ENCODE results near the gene SULT4A1. TPM values are rescaled to one million over a fixed set of nuclear protein-coding genes. Genes with fewer than 3 reads are reported as not detected.

The SULT4A1 gene
- polyA plus RNA-seq, 2 of the 4 experiments (the other 2 are of a cell fraction), result not detected

DNA sequence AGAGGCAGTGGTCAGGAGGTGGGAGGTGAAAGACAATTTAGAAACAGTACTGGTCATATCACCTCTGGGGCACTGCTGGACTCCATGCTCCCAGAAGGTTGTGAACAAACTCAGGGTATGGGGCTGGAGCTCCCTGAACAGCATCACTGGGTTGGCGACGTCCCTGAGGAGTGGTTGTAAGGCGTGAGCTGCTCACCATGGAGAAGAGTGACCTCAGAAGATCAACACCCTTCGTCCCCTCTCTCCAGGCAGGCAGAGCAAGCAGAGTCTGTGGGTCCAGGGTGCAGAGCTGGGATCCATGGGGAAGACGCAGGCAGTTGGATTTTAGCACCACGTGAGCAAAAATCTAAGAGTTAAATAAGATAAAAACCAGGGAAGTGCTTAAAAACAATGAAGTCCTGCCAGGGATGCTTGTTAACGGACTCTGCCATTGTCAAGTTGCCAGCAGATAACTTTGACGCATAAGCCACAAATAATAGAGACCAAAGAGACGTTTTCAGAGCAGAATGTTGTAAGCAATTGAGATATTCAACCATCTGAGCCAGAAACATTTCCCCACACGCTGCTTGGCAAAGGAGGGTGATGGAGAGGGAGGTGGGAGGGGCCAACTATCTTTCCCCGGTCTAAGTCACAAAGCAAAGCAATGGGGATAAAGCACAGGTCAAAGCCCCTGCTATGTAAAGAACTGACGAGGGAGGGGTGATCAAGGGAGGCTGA lies 15.9 kb upstream of the SULT4A1 start:
- no peak for TF ChIP-seq JUN (IDR thresholded peaks at IDR 0.05)
- TF ChIP-seq CEBPB (IDR thresholded peaks at IDR 0.05), result no peak
- no peak for TF ChIP-seq RCOR1 (IDR thresholded peaks at IDR 0.05; ENCODE audit: low read depth, low read length)
- TF ChIP-seq, protein P1, sequence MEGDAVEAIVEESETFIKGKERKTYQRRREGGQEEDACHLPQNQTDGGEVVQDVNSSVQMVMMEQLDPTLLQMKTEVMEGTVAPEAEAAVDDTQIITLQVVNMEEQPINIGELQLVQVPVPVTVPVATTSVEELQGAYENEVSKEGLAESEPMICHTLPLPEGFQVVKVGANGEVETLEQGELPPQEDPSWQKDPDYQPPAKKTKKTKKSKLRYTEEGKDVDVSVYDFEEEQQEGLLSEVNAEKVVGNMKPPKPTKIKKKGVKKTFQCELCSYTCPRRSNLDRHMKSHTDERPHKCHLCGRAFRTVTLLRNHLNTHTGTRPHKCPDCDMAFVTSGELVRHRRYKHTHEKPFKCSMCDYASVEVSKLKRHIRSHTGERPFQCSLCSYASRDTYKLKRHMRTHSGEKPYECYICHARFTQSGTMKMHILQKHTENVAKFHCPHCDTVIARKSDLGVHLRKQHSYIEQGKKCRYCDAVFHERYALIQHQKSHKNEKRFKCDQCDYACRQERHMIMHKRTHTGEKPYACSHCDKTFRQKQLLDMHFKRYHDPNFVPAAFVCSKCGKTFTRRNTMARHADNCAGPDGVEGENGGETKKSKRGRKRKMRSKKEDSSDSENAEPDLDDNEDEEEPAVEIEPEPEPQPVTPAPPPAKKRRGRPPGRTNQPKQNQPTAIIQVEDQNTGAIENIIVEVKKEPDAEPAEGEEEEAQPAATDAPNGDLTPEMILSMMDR (IDR thresholded peaks at IDR 0.05), result no peak
- no peak for TF ChIP-seq CBX8 (IDR thresholded peaks at IDR 0.05)
- TF ChIP-seq, protein P2, sequence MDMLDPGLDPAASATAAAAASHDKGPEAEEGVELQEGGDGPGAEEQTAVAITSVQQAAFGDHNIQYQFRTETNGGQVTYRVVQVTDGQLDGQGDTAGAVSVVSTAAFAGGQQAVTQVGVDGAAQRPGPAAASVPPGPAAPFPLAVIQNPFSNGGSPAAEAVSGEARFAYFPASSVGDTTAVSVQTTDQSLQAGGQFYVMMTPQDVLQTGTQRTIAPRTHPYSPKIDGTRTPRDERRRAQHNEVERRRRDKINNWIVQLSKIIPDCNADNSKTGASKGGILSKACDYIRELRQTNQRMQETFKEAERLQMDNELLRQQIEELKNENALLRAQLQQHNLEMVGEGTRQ (IDR thresholded peaks at IDR 0.05), result no peak
- TF ChIP-seq RAD21 (conservative IDR thresholded peaks at IDR 0.05 in 1 of 2, IDR thresholded peaks at IDR 0.05 in 1 of 2), result no peak
- no peak for TF ChIP-seq FOSL2 (IDR thresholded peaks at IDR 0.05)
- no peak for TF ChIP-seq FOSL2 (CRISPR knock-in tag; IDR thresholded peaks at IDR 0.05)
- TF ChIP-seq NPAS2 (CRISPR knock-in tag; IDR thresholded peaks at IDR 0.05; ENCODE audit: borderline replicate concordance), result no peak
- TF ChIP-seq POLR2A (IDR thresholded peaks at IDR 0.05; ENCODE audit: low read length), result no peak
- no peak for TF ChIP-seq FOSB (CRISPR knock-in tag; IDR thresholded peaks at IDR 0.05)
- TF ChIP-seq, protein P3, sequence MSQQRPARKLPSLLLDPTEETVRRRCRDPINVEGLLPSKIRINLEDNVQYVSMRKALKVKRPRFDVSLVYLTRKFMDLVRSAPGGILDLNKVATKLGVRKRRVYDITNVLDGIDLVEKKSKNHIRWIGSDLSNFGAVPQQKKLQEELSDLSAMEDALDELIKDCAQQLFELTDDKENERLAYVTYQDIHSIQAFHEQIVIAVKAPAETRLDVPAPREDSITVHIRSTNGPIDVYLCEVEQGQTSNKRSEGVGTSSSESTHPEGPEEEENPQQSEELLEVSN (IDR thresholded peaks at IDR 0.05; ENCODE audit: borderline replicate concordance, low read depth), result no peak
- TF ChIP-seq KDM1A (IDR thresholded peaks at IDR 0.05; ENCODE audit: low read depth), result no peak
- no peak for TF ChIP-seq NFE2L2 (conservative IDR thresholded peaks at IDR 0.05; ENCODE audit: low read length)
- TF ChIP-seq, protein P4, sequence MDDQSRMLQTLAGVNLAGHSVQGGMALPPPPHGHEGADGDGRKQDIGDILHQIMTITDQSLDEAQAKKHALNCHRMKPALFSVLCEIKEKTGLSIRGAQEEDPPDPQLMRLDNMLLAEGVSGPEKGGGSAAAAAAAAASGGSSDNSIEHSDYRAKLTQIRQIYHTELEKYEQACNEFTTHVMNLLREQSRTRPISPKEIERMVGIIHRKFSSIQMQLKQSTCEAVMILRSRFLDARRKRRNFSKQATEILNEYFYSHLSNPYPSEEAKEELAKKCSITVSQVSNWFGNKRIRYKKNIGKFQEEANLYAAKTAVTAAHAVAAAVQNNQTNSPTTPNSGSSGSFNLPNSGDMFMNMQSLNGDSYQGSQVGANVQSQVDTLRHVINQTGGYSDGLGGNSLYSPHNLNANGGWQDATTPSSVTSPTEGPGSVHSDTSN (IDR thresholded peaks at IDR 0.05), result no peak
- TF ChIP-seq HDAC2 (IDR thresholded peaks at IDR 0.05), result no peak
- Histone ChIP-seq H3K4me1 (no peaks in the 10 kb centered on the region), H3K9me3 (no peaks in the 10 kb centered on the region), H3K4me3 (no peak overlapping the region), H3K27ac (no peak overlapping the region), H3K4me2 (no peak overlapping the region)
- whole genome bisulfite sequencing (ENCODE audit: missing lambda C conversion rate), result 37% methylated on average over 12 of the region's 12 CpGs
- ATAC-seq (no peak), DNase-seq (ENCODE audit: low read depth in 1 of 2, low spot score in 1 of 2) (no peak), FAIRE-seq (no peak)
- POLR2A ChIA-PET, result interaction anchor here (0.6 kb wide), 1 partner anchor 1099 kb away, joined by 3 read pairs; no protein-coding TSS in a partner anchor
- CTCF ChIA-PET, result interaction anchor here (1.0 to 2.4 kb wide), 2 partner anchors 68 to 301 kb away, joined by 3 to 8 read pairs; no protein-coding TSS in a partner anchor

DNA sequence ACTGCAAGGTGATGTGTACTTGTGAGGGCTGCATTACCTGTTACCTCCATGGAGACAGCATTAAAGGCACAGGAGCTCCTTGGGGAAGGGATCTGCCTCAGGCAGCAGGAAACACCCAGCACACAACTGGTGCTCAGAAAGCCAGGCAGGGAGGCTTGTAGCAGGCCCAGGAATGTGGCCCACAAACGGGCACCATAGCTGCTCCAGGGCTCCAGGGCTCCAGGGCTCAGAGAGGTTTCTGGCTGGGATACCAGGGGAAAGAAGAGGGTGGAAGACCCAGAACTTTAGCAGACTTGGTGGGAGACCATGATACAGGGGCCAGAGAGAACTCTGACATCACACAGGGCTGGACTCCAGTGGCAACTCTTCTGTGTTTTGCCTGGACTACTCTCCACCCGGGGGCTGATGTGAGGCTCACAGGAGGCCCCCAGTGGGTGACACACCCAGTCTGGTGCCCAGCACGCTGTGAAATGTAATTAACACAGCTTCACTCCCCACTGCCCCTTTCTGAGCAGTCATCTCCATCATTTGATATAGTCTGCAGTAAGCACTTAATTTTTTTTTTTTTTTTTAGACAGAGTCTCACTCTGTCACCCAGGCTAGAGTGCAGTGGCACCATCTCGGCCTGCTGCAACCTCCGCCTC lies 14.7 kb upstream of the SULT4A1 start:
- 24% methylated on average over 5 of the region's 5 CpGs for WGBS (ENCODE audit: missing lambda C conversion rate)
- FAIRE-seq, result no peak
- Histone ChIP-seq H3K4me2 (no peak overlapping the region), H3K4me3 (no peak overlapping the region), H3K27ac (no peak overlapping the region), H3K4me1 (no peaks in the 10 kb centered on the region), H3K9me3 (no peaks in the 10 kb centered on the region)
- ATAC-seq, result no peak
- CTCF ChIA-PET, result interaction anchor here (2.4 to 3.4 kb wide), 2 partner anchors 8 to 69 kb away, joined by 8 to 13 read pairs; no protein-coding TSS in a partner anchor
- POLR2A ChIA-PET, result no interaction called here
- no peak for DNase-seq (ENCODE audit: low read depth in 1 of 2, low spot score in 1 of 2)
- no peak for TF ChIP-seq RCOR1 (IDR thresholded peaks at IDR 0.05; ENCODE audit: low read depth, low read length)
- TF ChIP-seq, protein P5, sequence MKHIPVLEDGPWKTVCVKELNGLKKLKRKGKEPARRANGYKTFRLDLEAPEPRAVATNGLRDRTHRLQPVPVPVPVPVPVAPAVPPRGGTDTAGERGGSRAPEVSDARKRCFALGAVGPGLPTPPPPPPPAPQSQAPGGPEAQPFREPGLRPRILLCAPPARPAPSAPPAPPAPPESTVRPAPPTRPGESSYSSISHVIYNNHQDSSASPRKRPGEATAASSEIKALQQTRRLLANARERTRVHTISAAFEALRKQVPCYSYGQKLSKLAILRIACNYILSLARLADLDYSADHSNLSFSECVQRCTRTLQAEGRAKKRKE (CRISPR knock-in tag; IDR thresholded peaks at IDR 0.05; ENCODE audit: low read depth), result no peak
- TF ChIP-seq ESRRA (IDR thresholded peaks at IDR 0.05; ENCODE audit: borderline replicate concordance, low read length), result no peak
- no peak for TF ChIP-seq GATA3 (IDR thresholded peaks at IDR 0.05; ENCODE audit: borderline replicate concordance)
- no peak for TF ChIP-seq CEBPB (IDR thresholded peaks at IDR 0.05)
- no peak for TF ChIP-seq RARB (CRISPR knock-in tag; IDR thresholded peaks at IDR 0.05)
- no peak for TF ChIP-seq NR3C1 (IDR thresholded peaks at IDR 0.05)
- TF ChIP-seq SREBF2 (IDR thresholded peaks at IDR 0.05), result no peak
- TF ChIP-seq RAD21 (conservative IDR thresholded peaks at IDR 0.05 in 1 of 2, IDR thresholded peaks at IDR 0.05 in 1 of 2), result no peak
- no peak for TF ChIP-seq ZC3H11A (IDR thresholded peaks at IDR 0.05)
- TF ChIP-seq, protein P6, sequence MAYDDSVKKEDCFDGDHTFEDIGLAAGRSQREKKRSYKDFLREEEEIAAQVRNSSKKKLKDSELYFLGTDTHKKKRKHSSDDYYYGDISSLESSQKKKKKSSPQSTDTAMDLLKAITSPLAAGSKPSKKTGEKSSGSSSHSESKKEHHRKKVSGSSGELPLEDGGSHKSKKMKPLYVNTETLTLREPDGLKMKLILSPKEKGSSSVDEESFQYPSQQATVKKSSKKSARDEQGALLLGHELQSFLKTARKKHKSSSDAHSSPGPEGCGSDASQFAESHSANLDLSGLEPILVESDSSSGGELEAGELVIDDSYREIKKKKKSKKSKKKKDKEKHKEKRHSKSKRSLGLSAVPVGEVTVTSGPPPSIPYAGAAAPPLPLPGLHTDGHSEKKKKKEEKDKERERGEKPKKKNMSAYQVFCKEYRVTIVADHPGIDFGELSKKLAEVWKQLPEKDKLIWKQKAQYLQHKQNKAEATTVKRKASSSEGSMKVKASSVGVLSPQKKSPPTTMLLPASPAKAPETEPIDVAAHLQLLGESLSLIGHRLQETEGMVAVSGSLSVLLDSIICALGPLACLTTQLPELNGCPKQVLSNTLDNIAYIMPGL (CRISPR knock-in tag; IDR thresholded peaks at IDR 0.05; ENCODE audit: borderline replicate concordance), result no peak
- TF ChIP-seq CBX2 (IDR thresholded peaks at IDR 0.05; ENCODE audit: borderline replicate concordance, low read depth), result no peak
- TF ChIP-seq FOSL2 (IDR thresholded peaks at IDR 0.05), result no peak
- no peak for TF ChIP-seq FOSL2 (CRISPR knock-in tag; IDR thresholded peaks at IDR 0.05)
- no peak for TF ChIP-seq MAFK (IDR thresholded peaks at IDR 0.05; ENCODE audit: partially characterized antibody)
- no peak for TF ChIP-seq ZFP36 (IDR thresholded peaks at IDR 0.05; ENCODE audit: borderline replicate concordance, partially characterized antibody)
- TF ChIP-seq MYC (IDR thresholded peaks at IDR 0.05; ENCODE audit: borderline replicate concordance, low read length), result no peak
- TF ChIP-seq, protein P7, sequence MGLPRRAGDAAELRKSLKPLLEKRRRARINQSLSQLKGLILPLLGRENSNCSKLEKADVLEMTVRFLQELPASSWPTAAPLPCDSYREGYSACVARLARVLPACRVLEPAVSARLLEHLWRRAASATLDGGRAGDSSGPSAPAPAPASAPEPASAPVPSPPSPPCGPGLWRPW (IDR thresholded peaks at IDR 0.05), result no peak

All from A549 (cell line).